ENCODE data around the gene PRR29. TPM values are rescaled to one million over a fixed set of nuclear protein-coding genes. Genes with fewer than 3 reads are reported as not detected.

The PRR29 gene
- polyA plus RNA-seq, 3 donors, result 0.03 to 2.1 (median 1.4) TPM

GRCh38 chr17:64001091-64001579 is 3.0 kb downstream of the PRR29 start:
- Mint-ChIP-seq H3K4me3 (no peak overlapping the region), H3K27me3 (ENCODE audit: low read depth in 3 of 3) (peaks cover 32 to 44% (median 37%) of the 10 kb centered on the region in 3 donors), H3K4me1 (peaks cover 39% of the 10 kb centered on the region), H3K27ac (peak overlapping the region in 1 of 7 donors; percentile 41), H3K36me3 (peaks cover 35 to 40% of the 10 kb centered on the region in 2 donors), H3K9me3 (peaks cover 0 to 13% (median 1%) of the 10 kb centered on the region in 7 donors)
- Histone ChIP-seq H3K4me3 (replicated peaks in 1 of 3; ENCODE audit: low read depth in 2 of 3, low read length in 3 of 3) (no peak overlapping the region), H4K20me1 (ENCODE audit: insufficient read depth, low read length) (no peaks in the 10 kb centered on the region), H3K27me3 (ENCODE audit: control insufficient read depth in 2 of 2, insufficient read depth in 2 of 2, low read length in 2 of 2) (peaks cover 8 to 36% of the 10 kb centered on the region in 2 donors), H3K9me3 (replicated peaks in 1 of 2; ENCODE audit: control insufficient read depth in 1 of 2, insufficient read depth in 1 of 2, low read length in 2 of 2) (no peaks in the 10 kb centered on the region), H2AFZ (ENCODE audit: insufficient read depth, low read depth, low read length, poor library complexity, severe bottlenecking) (no peak overlapping the region), H3K9ac (ENCODE audit: insufficient read depth, low read length, poor library complexity, severe bottlenecking) (no peak overlapping the region), H3K36me3 (replicated peaks in 1 of 2; ENCODE audit: control insufficient read depth in 1 of 2, insufficient read depth in 2 of 2, low read length in 2 of 2) (peaks cover 36 to 40% of the 10 kb centered on the region in 2 donors), H3K27ac (ENCODE audit: low read depth in 1 of 2, low read length in 2 of 2) (peak overlapping the region; percentile 43 to 78), H3K4me1 (ENCODE audit: control insufficient read depth in 1 of 2, insufficient read depth in 2 of 2, low read length in 2 of 2) (peaks cover 42 to 43% of the 10 kb centered on the region in 2 donors), H3K4me2 (replicated peaks; ENCODE audit: extremely low read depth, low read length, poor library complexity, severe bottlenecking) (peak overlapping the region; percentile 17), H3K79me2 (ENCODE audit: insufficient read depth, low read length) (no peaks in the 10 kb centered on the region)
- DNase-seq, result no peak
- no peak for TF ChIP-seq CTCF (IDR thresholded peaks at IDR 0.05)
- intact Hi-C loops (cut with micrococcal nuclease), result no loop called here
- no CpG with 5 or more reads among the region's 7 CpGs for WGBS (ENCODE audit: insufficient coverage)

DNA sequence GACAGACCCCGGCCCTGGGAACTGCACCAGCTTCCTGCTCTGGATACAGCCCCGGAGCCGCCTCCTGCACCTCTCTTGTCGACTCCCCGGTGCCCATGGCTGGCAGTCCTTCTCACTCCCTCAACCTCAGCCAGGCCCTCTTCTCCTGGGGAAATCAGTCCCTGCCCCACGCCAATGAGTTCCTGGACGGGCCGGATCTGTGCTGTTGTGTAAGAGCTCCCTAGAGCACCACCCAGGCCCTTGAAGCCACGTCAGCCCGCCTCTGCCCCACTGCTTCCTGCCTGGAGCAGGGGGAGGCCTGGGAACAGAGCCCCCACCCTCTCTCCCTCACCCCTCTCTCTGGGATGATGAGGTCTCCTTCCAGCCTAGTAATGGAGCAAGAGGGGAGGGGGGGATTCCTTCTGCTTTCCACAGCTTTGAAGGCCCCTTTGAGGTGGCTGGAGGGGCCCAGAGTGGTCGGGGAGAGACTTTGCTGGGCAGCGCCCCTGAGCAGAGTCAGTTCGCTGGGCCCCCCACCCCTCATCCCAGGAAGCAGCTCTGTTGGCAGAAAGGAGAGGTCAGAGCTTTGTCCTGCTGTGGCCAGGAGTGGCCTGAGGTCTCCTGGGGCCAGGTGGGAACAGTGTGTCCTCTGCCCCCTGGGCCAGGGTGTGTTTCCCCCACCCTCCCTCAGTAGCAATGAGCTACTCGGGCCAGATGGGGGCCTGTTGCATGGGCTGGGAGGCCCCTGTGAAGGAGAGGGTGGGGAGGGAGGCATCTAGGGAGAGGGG is 3.8 kb downstream of the PRR29 start:
- H3K4me1 Mint-ChIP-seq, result peaks cover 43% of the 10 kb centered on the region
- H3K4me3 Mint-ChIP-seq, result peak overlapping the region in 1 of 2 donors; percentile 30
- WGBS (ENCODE audit: insufficient coverage), result 84% methylated on average over 7 of the region's 14 CpGs
- H3K27me3 Mint-ChIP-seq (ENCODE audit: low read depth in 3 of 3), result peaks cover 24 to 35% (median 30%) of the 10 kb centered on the region in 3 donors
- peak overlapping the region; percentile 43 to 78 for H3K27ac ChIP-seq (ENCODE audit: low read depth in 1 of 2, low read length in 2 of 2)
- H2AFZ ChIP-seq (ENCODE audit: insufficient read depth, low read depth, low read length, poor library complexity, severe bottlenecking), result peak overlapping the region; percentile 38
- no peak overlapping the region for H3K4me3 ChIP-seq (replicated peaks in 1 of 3; ENCODE audit: low read depth in 2 of 3, low read length in 3 of 3)
- H3K9me3 ChIP-seq (replicated peaks in 1 of 2; ENCODE audit: control insufficient read depth in 1 of 2, insufficient read depth in 1 of 2, low read length in 2 of 2), result no peaks in the 10 kb centered on the region
- no peak for TF ChIP-seq CTCF (IDR thresholded peaks at IDR 0.05)
- peaks cover 8 to 30% of the 10 kb centered on the region in 2 donors for H3K27me3 ChIP-seq (ENCODE audit: control insufficient read depth in 2 of 2, insufficient read depth in 2 of 2, low read length in 2 of 2)
- DNase-seq, result peak; percentile 41 to 81 (median 77)
- H3K36me3 ChIP-seq (replicated peaks in 1 of 2; ENCODE audit: control insufficient read depth in 1 of 2, insufficient read depth in 2 of 2, low read length in 2 of 2), result peaks cover 36 to 48% of the 10 kb centered on the region in 2 donors
- peak overlapping the region; percentile 66 to 85 (median 74) for H3K27ac Mint-ChIP-seq
- intact Hi-C loops (cut with micrococcal nuclease), result no loop called here
- H4K20me1 ChIP-seq (ENCODE audit: insufficient read depth, low read length), result no peaks in the 10 kb centered on the region
- H3K9me3 Mint-ChIP-seq, result peaks cover 0 to 13% (median 1%) of the 10 kb centered on the region in 7 donors
- peak overlapping the region; percentile 40 for H3K9ac ChIP-seq (ENCODE audit: insufficient read depth, low read length, poor library complexity, severe bottlenecking)
- H3K4me2 ChIP-seq (replicated peaks; ENCODE audit: extremely low read depth, low read length, poor library complexity, severe bottlenecking), result peak overlapping the region; percentile 17
- H3K4me1 ChIP-seq (ENCODE audit: control insufficient read depth in 1 of 2, insufficient read depth in 2 of 2, low read length in 2 of 2), result peaks cover 42 to 48% of the 10 kb centered on the region in 2 donors
- peaks cover 5% of the 10 kb centered on the region for H3K79me2 ChIP-seq (ENCODE audit: insufficient read depth, low read length)
- peaks cover 35 to 46% of the 10 kb centered on the region in 2 donors for H3K36me3 Mint-ChIP-seq
